Stimulated activated CD4-positive, alpha-beta T cell treated with anti-CD3 and anti-CD28 coated beads, Interleukin-12 subunit alpha, Interleukin-12 subunit beta, amount 100 ng/mL, for 24 hours (primary cell): Measurements from ENCODE around the gene RASGRF1.

Experiments used
- DNase-seq, 2 experiments: peaks; one replicate each; pipeline ENCODE4 v3.0.0-alpha.2; 2020; ENCODE audit warnings: low read depth in 2 of 2

The RASGRF1 gene

GRCh38 chr15:78989701-78990240 lies 100.8 kb downstream of the RASGRF1 start:
- no peak for DNase-seq

- no peak for DNase-seq
Measured at GRCh38 chr15:78988361-78988911, 102.1 kb downstream of the RASGRF1 start.

- no peak for DNase-seq
Measured at GRCh38 chr15:78987556-78988360, 102.8 kb downstream of the RASGRF1 start.

- DNase-seq: no peak
Measured at GRCh38 chr15:78985859-78986475, 104.6 kb downstream of the RASGRF1 start.

- DNase-seq: no peak
Measured at GRCh38 chr15:78984041-78984440, 106.5 kb downstream of the RASGRF1 start.

- no peak for DNase-seq
Measured at GRCh38 chr15:78983146-78983918, 107.2 kb downstream of the RASGRF1 start.

- DNase-seq: no peak
Measured at GRCh38 chr15:78982736-78983135, 107.8 kb downstream of the RASGRF1 start.

- DNase-seq: no peak
Measured at GRCh38 chr15:78981532-78982313, 108.9 kb downstream of the RASGRF1 start.

GRCh38 chr15:78979456-78980320 lies 110.9 kb downstream of the RASGRF1 start:
- peak in 1 of 2 experiments; percentile 11 for DNase-seq

- no peak for DNase-seq
Measured at GRCh38 chr15:78978601-78979179, 111.9 kb downstream of the RASGRF1 start.

- no peak for DNase-seq
Measured at GRCh38 chr15:78977591-78978347, 112.8 kb downstream of the RASGRF1 start.

- DNase-seq: no peak
Measured at GRCh38 chr15:78977091-78977571, 113.4 kb downstream of the RASGRF1 start.

- DNase-seq: no peak
Measured at GRCh38 chr15:78976691-78977090, 113.9 kb downstream of the RASGRF1 start.

GRCh38 chr15:78974272-78974918 lies 116.2 kb downstream of the RASGRF1 start:
- DNase-seq: no peak

GRCh38 chr15:78969687-78970349 lies 120.8 kb downstream of the RASGRF1 start:
- no peak for DNase-seq

GRCh38 chr15:78968539-78969271 lies 121.9 kb downstream of the RASGRF1 start:
- DNase-seq: no peak

- no peak for DNase-seq
Measured at GRCh38 chr15:78968114-78968513, 122.5 kb downstream of the RASGRF1 start.
